Astrocyte of the cerebellum (primary cell): Measurements from ENCODE around the gene ANKS1B.
"Not testable (repeated sequence)": the region's sequence is repeated elsewhere in the genome, so short reads cannot be mapped to it uniquely, and the experiment has no call there.

ENCODE experiments used
- DNase-seq: peaks from one replicate; pipeline ENCODE4 v3.0.0-alpha.2; 2011; ENCODE audit warnings: low read depth
- H3K4me3 ChIP-seq: 2 replicates; pipeline ENCODE4 v1.5.1; 2011; ENCODE audit warnings: mild to moderate bottlenecking, low read depth, low read length, moderate library complexity
- CTCF ChIP-seq: IDR thresholded peaks from 2 replicates; pipeline ENCODE4 v1.5.1; 2012; ENCODE audit warnings: low read length, low read depth, moderate library complexity, mild to moderate bottlenecking; ENCODE audit errors: missing control alignments
- in situ Hi-C: cut with HindIII; loops from 2 replicates; pipeline ENCODE4 v1.10.0; 2017; ENCODE audit warnings: low sequenced_read_pairs

Gene ANKS1B

GRCh38 chr12:99598785-99599184 lies 386.0 kb downstream of the ANKS1B start:
- DNase-seq, result no peak
- H3K4me3 ChIP-seq, result no peak overlapping the region
- no peak for TF ChIP-seq CTCF
- in situ Hi-C loops, result no loop called here

- in situ Hi-C loops, result no loop called here
- H3K4me3 ChIP-seq, result no peak overlapping the region
- no peak for DNase-seq
- TF ChIP-seq CTCF, result no peak
These were observed 388.0 kb downstream of the ANKS1B start for GRCh38 chr12:99596762-99597161.

GRCh38 chr12:99577125-99577524 lies 407.6 kb downstream of the ANKS1B start:
- in situ Hi-C loops, result not testable (repeated sequence)

GRCh38 chr12:99573980-99574379 lies 410.8 kb downstream of the ANKS1B start:
- TF ChIP-seq CTCF, result no peak
- in situ Hi-C loops, result no loop called here

More at GRCh38 chr12:99577125-99577524, 407.6 kb downstream of the ANKS1B start:
- H3K4me3 ChIP-seq, DNase-seq: not testable (repeated sequence)

GRCh38 chr12:99567072-99567471 lies 417.7 kb downstream of the ANKS1B start:
- no peak for TF ChIP-seq CTCF
- no peak for DNase-seq
- in situ Hi-C loops, result no loop called here
- no peak overlapping the region for H3K4me3 ChIP-seq

More at GRCh38 chr12:99573980-99574379, 410.8 kb downstream of the ANKS1B start:
- DNase-seq, result no peak
- H3K4me3 ChIP-seq, result no peak overlapping the region

- no peak for DNase-seq
- H3K4me3 ChIP-seq, result no peak overlapping the region
- TF ChIP-seq CTCF, result no peak
- in situ Hi-C loops, result no loop called here
These were observed 426.6 kb downstream of the ANKS1B start for GRCh38 chr12:99558109-99558508.

- in situ Hi-C loops, result no loop called here
- TF ChIP-seq CTCF, result no peak
- no peak for DNase-seq
- no peak overlapping the region for H3K4me3 ChIP-seq
These were observed 431.3 kb downstream of the ANKS1B start for GRCh38 chr12:99553461-99553860.
